HG02870 (cell line): ENCODE results near the gene ADH1B.
"Not testable (repeated sequence)": the region's sequence is repeated elsewhere in the genome, so short reads cannot be mapped to it uniquely, and the experiment has no call there.

Experiments
- ATAC-seq: cut with Tn5 transposase; IDR thresholded peaks from one replicate; pipeline ENCODE4 v1.9.1; 2021; ENCODE audit warnings: mild to moderate bottlenecking, moderate library complexity; ENCODE audit not compliant: unreplicated experiment

The ADH1B gene

DNA sequence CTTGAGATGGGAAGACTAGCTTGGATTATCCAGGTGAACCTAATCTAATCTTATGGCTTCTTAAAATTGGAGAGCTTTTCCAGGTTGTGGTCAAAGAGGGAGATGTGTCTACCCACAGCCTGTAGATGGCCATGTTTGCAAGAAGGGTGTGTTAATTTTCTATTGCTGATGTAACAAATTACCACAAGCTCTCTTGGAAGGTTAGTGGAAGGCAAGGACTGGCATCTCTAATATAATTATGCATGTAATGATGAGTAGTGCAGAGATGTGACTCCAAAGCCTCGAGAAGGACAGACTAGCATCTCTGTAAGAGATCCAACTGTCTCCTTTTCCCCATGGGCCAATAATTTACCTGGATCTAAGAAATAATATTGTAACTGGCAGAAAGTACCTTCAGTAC, 3.2 kb upstream of the ADH1B start:
- ATAC-seq = no peak

DNA sequence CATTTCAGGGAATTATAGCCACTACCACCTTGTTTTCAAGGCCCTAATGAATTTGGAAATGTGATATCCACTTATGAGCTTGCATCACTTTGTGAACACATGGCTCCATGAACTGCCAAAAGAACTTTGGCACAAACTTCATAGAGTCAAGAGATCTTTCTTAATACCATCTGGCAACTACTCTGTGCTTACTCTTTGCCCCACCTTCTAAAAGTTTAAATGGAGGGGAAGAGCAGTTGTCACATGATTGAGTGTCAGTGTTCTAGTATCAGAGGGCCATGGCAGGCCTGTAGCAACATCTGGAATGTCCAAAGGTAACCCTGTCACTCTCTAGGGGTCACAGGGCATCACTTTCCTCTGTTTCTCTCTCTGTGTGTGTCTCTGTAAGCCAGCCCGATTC, 2.6 kb upstream of the ADH1B start:
- no peak for ATAC-seq

DNA sequence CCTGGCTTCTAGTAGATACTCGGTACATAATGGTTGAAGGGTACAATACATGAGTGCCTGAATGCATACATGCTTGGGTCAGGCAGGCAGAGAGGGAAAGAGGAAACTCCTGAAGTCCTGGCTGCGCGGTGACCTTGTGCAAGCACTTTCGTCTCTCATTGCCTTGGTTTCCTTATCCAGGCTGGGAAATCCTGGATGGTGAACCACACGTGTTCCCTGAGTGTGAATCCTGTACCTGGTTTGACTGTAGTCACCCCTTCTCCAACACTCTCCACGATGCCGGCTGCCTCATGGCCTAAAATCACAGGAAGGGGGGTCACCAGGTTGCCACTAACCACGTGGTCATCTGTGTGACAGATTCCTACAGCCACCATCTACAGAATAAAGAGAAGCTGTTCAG, 3.4 kb downstream of the ADH1B start:
- not testable (repeated sequence) for ATAC-seq

DNA sequence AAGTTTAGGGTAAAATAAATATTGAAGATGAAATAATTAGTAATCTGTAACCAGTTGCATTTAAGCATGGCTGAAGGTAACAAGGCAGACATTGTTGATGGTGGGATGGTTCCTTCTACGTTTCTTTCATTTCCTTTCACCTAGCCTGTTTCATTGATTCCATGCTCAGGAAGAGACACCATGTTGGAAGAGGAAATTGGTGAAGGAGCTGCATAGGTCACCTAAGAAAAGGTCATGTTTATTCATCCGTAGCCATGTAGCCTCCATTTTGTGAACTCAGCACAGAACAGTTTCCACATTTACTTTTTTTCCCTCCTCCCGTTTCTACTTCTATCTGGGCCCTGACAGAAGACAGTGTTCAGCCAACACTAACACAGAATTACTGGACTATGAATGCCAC, 3.8 kb downstream of the ADH1B start:
- no peak for ATAC-seq

DNA sequence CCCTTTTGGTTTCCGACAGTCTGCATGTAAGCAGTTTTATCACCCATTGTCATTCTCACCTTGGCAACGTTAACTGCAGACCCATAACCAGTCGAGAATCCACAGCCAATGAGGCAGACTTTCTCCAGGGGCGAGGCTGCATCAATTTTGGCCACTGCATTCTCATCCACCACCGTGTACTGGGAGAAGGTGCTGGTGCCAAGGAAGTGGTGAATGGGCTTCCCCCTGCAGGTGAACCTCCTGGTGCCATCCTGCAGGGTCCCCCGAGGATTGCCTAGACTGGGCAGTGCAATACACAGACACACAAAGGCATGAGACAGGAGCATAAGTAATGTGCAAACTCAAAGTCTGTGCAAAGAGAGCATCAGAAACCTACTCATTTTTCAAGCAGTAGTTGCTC, 5.4 kb downstream of the ADH1B start:
- ATAC-seq = no peak

DNA sequence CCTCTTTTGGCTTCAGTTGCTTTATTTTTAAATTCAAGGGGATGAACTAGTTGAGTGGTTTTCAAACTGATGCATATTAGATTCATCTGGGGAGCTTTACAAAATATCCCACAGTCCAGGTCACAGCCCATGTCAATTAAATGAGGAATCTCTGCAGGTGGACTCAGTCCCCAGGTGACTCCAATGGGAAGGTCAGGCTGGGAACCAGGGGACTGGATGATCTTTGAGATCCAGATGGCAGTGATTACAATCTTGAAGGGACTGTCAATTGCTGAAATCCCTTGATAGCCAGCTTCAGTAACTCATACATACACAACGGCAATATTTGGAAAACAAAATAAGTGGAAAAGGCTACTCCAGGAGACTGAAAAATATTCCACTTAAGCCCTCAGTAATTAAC, 7.0 kb downstream of the ADH1B start:
- no peak for ATAC-seq

DNA sequence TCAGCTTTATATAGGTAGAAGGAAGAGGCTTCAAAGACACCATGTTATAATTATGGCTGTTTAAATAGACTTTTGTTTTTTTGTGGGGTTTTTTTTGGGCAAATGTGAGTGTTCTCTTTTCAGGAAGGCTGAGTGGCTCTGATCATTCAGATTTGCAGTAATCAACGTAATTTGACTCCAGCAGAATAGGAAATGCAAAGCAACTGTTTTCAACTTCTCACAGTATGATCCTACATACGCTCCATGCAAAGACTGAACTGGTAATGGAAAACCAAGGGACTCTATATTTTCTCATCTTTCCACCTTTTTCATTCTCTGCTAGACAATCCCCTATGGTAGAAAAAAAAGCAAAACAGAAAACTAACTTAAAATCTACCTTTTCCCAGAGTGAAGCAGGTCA, 10.8 kb downstream of the ADH1B start:
- no peak for ATAC-seq

DNA sequence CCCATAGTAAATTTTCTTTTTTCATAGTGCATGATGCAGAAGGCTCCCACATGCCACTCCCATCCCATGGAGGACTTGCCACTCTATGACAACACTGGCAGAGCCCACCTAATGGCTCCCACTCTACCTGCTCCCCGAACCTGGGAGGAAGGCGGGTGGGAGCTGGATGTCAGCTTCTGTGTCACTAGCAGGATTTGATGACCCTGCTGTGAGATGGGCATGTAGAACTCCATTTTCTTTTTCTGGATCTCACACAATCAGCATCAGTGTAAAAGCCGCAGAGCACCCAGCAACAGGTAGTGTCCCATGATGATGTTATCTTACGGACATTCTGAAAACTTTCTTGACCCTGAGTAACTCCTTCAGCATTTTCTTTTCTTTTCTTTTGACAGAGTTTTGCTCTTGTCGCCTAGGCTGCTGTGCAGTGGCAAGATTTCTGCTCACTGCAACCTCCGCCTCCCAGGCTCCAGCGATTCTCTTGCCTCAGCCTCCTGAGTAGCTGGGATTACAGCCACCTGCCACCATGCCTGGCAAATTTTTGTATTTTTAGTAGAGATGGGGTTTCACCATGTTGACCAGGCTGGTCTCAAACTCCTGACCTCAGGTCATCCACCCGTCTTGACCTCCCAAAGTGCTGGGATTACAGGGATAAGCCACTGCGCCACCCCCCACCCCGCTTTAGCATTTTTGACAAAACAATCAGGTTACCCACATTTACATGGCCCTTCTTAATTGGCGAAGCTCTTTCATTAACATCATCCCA, 15.4 kb downstream of the ADH1B start:
- no peak for ATAC-seq

DNA sequence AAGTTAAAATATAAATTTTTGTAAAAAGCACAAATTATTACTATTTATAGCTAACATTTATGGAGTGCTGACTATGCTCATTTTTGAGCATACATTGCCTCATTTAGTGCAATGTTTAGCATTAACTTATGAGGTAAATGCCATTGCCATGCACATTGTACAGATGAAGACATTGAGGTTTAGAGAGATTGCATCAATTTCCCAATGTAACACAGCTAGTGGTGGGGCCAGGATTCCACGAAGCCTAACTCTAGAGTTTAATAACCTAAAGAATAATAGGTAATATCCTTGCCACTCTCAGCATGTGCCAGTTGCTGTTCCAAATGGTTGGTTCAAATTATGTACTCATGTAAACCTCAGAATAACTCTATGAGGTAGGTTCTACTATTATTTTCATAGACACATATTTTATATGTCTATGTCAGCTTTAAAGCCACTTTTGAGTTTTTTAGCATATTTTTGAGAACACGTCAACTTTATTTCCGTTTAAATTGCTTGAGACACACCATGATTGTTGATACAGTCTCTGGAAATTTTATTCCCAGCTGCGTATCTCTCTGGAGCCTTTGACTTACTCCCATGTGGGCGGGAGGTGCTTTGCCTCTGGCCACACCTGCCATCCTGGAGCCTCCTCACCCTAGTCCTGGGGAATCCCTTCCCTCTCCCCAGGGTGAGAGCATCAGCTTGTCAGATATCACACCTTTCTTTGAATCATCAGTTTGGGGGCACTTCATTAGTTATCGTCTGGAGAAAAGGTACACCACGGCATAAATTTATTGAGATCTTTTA, 19.6 kb downstream of the ADH1B start:
- ATAC-seq = no peak

DNA sequence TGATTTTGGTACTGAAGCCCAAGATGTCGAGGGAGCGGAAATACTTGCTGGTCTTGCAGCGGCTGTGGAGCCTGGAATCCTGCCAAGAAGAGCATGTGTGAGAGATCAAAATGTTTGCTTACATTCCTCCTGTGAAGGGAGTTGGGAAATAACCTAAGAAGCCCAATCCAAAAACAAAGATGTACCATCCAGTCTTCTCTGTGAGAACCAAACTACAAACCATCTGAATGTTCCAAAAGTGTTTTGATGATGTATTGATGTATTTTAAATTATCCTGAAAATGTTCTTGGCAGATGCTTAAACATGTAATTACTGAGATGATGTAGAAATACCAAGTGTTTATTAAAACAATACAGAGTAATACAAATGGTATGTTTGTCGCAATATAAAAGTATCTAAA, 20.3 kb downstream of the ADH1B start:
- ATAC-seq = no peak

DNA sequence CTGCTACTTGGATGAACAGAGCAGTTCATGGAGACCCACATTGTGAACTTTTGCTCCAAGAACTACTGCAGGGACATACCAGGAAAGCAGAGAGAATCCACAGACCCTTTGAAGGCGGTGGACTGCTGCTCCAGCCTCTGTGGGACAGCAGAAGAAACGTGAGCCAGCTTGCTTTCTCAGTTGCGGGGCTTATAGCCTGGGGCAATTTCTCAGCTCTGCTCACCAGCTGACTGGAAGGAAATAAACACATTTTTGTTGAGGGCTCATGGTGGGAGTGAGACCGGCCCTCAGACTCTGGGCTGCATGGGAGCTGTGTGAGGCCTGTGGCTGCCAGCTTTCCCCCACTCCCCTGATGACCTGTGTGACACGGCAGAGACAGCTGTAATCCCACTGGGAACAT, 27.8 kb downstream of the ADH1B start:
- ATAC-seq = no peak

DNA sequence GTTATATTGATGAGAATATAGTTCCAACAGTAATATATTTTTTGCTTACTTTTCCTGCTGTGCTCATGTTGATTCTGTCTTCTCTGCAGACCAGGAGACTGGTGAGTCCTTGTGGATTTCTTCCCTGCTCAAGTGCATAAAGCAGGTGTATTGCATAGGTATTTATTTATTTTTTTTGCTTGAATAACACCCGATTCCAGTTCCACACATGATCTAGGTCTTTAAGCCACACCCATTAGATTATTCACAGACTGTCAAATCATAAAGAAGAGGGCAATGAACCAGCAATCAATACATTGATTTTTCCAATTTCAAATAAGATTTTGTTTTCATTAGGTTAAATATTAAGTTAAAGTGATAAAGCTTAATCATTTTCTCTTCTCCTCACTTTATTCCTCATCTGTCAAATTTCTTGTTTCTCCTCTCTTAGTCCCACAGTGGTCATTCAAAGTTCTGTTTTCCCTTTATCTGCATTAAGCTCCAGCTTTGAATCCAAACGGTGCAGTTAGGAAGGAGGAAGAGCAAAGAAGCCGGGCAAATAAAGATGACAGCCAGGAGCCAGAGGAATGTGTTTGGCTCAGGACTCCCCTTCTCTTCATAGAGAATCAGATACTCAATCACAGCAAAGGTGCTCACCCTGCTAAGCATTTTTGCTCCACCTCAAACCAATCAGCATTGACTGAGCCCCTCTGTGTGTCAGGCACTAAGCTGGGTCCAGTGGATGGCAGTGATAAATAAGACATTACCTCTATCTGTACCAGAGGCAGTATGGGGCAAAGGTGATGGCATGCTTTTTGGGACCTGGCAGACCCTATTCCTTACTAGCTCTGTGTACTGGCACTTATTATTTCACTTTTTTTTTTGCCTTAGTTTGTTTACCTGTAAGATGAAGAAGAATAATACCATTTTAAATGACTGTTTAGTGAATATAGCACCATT, 30.1 kb downstream of the ADH1B start, which contains the start of gene ADH1A:
Gene ADH1A (minus strand): TSS at position 138 of the 939 bp plus-strand sequence. CDS start 71 bp downstream, at position 67.
- ATAC-seq = no peak

DNA sequence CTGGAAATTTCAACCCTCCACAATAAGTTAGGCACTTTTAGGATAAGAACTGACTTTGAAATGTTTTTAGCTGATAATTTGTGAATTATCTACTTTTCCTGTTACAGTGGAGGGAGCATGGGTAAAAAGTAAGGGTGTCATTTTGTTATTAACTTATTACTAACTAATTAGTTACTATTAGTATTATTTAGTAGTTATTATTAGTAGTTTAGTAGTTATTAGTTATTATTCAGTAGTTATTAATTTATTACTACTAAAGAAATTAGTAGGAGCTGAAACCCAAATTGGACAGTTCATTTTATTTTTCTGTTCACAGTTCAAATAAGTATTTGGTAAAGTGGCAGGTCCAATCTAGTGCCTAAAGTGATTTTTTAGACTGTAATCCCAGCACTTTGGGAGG, 35.8 kb downstream of the ADH1B start:
- no peak for ATAC-seq

DNA sequence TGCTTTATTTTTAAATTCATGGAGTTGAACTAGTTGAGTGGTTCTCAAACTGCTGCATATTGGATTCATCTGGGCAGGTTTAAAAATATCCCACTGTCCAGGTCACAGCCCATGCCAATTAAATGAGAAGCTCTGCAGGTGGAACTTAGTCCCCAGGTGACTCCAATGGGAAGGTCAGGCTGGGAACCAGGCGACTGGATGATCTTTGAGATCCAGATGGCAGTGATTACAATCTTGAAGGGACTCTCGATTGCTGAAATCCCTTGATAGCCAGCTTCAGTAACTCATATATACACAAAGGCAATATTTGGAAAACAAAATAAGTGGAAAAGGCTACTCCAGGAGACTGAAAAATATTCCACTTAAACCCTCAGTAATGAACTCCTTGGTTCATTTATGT, 38.5 kb downstream of the ADH1B start:
- ATAC-seq = no peak

DNA sequence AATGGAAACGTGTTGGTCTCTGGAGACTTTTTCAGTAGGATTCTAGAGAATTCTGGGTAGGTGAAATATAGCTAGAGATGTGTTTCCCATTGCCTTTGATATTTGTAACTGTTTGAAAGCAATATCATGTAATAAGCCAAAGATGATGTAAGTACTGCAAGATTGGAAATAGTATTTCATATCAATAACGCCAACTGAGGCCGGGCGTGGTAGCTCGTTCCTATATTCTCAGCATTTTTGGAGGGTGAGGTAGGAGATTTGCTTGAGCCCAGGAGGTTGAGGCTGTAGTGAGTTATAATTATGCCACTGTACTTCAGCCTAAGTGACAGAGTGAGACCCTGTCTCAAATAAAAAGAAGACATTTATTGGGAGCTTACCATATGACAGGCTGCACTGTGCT, 39.9 kb downstream of the ADH1B start:
- no peak for ATAC-seq

DNA sequence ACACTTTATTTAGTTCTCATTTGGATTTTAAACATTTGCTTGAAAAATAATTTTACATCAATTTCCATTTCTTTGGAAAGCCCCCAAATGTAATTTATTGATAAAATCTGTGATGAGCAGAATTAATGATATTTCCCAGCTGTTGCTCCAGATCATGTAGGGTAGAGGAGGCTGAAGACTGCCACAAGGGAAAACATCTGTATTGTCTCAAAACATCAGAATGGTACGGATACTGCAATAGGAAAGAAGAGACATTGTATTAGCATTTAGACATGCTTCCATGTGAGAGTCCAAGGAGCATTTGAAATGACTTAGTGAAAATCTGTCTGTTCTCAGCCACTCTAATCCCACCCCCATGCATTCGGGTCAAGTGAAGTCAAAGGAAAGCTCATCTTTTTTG, 44.8 kb downstream of the ADH1B start:
- no peak for ATAC-seq

DNA sequence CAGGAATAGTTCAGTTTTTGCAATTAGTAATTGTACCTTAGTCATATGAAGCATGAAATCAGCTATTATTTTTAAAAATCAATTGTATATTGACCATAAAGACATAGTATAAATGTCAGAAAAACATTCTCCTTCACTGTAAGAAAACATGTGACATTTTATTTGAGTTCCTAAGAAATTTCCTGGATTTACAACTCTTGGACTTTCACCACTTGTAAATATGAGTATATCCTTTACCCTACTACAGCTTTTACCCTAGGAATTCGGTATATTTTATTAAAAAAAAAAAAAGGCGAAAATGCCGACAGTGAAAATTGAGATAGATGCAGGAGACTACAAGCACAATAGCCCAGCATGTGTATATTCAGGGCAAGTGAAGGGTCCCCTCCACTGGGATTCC, 45.3 kb downstream of the ADH1B start:
- ATAC-seq = no peak

DNA sequence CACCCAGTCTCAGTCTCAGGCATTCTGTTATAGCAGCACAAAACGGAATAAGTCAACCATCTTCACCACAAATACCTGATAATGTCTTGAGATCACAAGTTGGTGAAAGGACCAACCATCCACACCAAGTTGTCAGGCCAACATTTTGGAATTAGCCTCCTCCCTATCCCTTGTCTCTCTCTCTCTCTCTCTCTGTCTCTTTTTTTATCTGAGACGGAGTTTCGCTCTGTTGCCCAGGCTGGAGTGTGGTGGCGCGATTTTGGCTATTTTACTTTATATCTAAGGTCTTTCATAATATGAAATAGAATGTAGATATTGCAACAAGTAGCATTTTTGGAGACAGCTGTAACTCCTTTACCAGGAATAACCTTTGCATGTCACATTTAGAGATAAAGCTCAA, 46.2 kb downstream of the ADH1B start:
- no peak for ATAC-seq

DNA sequence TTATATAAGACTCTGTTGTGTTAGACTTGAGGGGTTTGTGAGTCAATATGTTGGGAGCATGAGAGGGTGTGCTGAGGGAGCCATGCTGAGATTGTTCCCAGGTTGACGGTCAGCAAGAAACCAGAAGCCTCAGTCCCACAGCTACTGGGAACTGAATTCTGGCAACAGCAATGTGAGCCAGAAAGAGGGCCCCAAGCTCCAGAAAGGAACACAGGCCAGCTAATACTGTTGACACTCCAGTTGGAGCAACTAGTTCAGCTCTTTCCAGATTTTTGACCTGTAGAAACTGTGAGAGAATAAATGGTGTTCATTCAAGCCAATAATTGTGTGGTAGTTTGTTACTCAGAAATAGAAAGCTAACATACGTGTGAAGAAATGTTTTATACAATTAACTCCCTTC, 47.5 kb downstream of the ADH1B start:
- no peak for ATAC-seq

DNA sequence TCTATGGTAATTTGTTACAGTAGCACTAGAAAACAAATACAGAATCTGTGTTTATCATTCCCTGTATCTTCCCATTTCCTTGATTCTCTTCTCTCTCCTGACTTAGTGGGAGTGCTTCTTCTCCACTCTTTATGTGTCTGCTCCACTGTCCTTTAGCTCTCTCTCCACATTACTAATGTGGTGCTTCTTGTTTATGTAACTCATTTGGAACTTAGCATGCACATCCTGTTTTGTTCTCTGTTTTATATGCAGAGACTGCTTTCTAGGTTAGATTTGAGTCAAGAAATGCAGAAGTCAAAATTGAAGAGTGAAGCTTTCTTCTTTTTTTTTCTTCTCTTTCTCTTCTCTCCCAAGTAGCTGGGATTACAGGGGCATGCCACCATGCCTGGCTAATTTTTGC, 56.3 kb downstream of the ADH1B start:
- ATAC-seq = no peak
